Measurements from ENCODE around the gene ADRA2B. TPM values are rescaled to one million over a fixed set of nuclear protein-coding genes. Genes with fewer than 3 reads are reported as not detected.

The ADRA2B gene
- total RNA-seq, 2 experiments from 2014 or later: 0.29 to 0.34 TPM

GRCh38 chr2:96082211-96083063 lies 33.9 kb downstream of the ADRA2B start:
- H3K36me3 Mint-ChIP-seq (ENCODE audit: low read depth): no peaks in the 10 kb centered on the region
- ChIA-PET POLR2A (no interaction called here), CTCF (interaction anchor here (1.3 to 1.4 kb wide), 2 partner anchors 60 to 92 kb away, joined by 3 read pairs; no protein-coding TSS in a partner anchor)
- no peak overlapping the region for H3K27ac Mint-ChIP-seq
- no peaks in the 10 kb centered on the region for H3K4me1 Mint-ChIP-seq (ENCODE audit: low read depth)
- intact Hi-C loops (cut with micrococcal nuclease): no loop called here
- TF ChIP-seq CTCF (IDR thresholded peaks at IDR 0.05): no peak
- DNase-seq (no peak), ATAC-seq (no peak)
- H3K9me3 Mint-ChIP-seq: peaks cover 1% of the 10 kb centered on the region
- H3K4me3 Mint-ChIP-seq: no peak overlapping the region
- H3K27me3 Mint-ChIP-seq: no peaks in the 10 kb centered on the region

GRCh38 chr2:96081042-96081441 lies 35.3 kb downstream of the ADRA2B start:
- no peaks in the 10 kb centered on the region for H3K27me3 Mint-ChIP-seq
- no peaks in the 10 kb centered on the region for H3K4me1 Mint-ChIP-seq (ENCODE audit: low read depth)
- ChIA-PET POLR2A (no interaction called here), CTCF (no interaction called here)
- H3K27ac Mint-ChIP-seq: no peak overlapping the region
- intact Hi-C loops (cut with micrococcal nuclease): no loop called here
- ATAC-seq: no peak
- no peaks in the 10 kb centered on the region for H3K36me3 Mint-ChIP-seq (ENCODE audit: low read depth)
- no peak for DNase-seq
- peaks cover 4% of the 10 kb centered on the region for H3K9me3 Mint-ChIP-seq
- H3K4me3 Mint-ChIP-seq: no peak overlapping the region
- no peak for TF ChIP-seq CTCF (IDR thresholded peaks at IDR 0.05)

- CTCF ChIA-PET: interaction anchor here (0.8 to 2.9 kb wide), 2 partner anchors 42 to 83 kb away, joined by 3 to 17 read pairs; partner anchors contain the start of gene ADRA2B
Observed at GRCh38 chr2:96075199-96075771, 41.1 kb downstream of the ADRA2B start.

GRCh38 chr2:96074156-96074555 lies 42.2 kb downstream of the ADRA2B start:
- POLR2A ChIA-PET: no interaction called here
- ATAC-seq (no peak), DNase-seq (no peak)
- CTCF ChIA-PET: interaction anchor here (0.8 to 2.9 kb wide), 2 partner anchors 43 to 82 kb away, joined by 3 to 17 read pairs; partner anchors contain the start of gene ADRA2B
- no peaks in the 10 kb centered on the region for H3K4me1 Mint-ChIP-seq (ENCODE audit: low read depth)
- no peak overlapping the region for H3K4me3 Mint-ChIP-seq
- H3K9me3 Mint-ChIP-seq: peaks cover 9% of the 10 kb centered on the region
- no peak overlapping the region for H3K27ac Mint-ChIP-seq
- no peak for TF ChIP-seq CTCF (IDR thresholded peaks at IDR 0.05)
- intact Hi-C loops (cut with micrococcal nuclease): no loop called here
- H3K36me3 Mint-ChIP-seq (ENCODE audit: low read depth): no peaks in the 10 kb centered on the region
- no peaks in the 10 kb centered on the region for H3K27me3 Mint-ChIP-seq

More at GRCh38 chr2:96075199-96075771, 41.1 kb downstream of the ADRA2B start:
- DNase-seq (no peak), ATAC-seq (no peak)
- H3K27ac Mint-ChIP-seq: no peak overlapping the region
- no peaks in the 10 kb centered on the region for H3K4me1 Mint-ChIP-seq (ENCODE audit: low read depth)
- H3K36me3 Mint-ChIP-seq (ENCODE audit: low read depth): no peaks in the 10 kb centered on the region
- H3K27me3 Mint-ChIP-seq: no peaks in the 10 kb centered on the region
- intact Hi-C loops (cut with micrococcal nuclease): no loop called here
- no peak overlapping the region for H3K4me3 Mint-ChIP-seq
- peaks cover 9% of the 10 kb centered on the region for H3K9me3 Mint-ChIP-seq
- no peak for TF ChIP-seq CTCF (IDR thresholded peaks at IDR 0.05)
- POLR2A ChIA-PET: interaction anchor here (1.0 kb wide), 1 partner anchor 23 kb away, joined by 3 read pairs; no protein-coding TSS in a partner anchor
